Measurements from ENCODE around the gene SLC1A7. TPM values are rescaled to one million over a fixed set of nuclear protein-coding genes. Genes with fewer than 3 reads are reported as not detected.
A peak's percentile ranks its signal among the peaks of the same experiment; 100 is the strongest.

The SLC1A7 gene
- polyA plus RNA-seq, 1 experiment: 0.63 TPM

DNA sequence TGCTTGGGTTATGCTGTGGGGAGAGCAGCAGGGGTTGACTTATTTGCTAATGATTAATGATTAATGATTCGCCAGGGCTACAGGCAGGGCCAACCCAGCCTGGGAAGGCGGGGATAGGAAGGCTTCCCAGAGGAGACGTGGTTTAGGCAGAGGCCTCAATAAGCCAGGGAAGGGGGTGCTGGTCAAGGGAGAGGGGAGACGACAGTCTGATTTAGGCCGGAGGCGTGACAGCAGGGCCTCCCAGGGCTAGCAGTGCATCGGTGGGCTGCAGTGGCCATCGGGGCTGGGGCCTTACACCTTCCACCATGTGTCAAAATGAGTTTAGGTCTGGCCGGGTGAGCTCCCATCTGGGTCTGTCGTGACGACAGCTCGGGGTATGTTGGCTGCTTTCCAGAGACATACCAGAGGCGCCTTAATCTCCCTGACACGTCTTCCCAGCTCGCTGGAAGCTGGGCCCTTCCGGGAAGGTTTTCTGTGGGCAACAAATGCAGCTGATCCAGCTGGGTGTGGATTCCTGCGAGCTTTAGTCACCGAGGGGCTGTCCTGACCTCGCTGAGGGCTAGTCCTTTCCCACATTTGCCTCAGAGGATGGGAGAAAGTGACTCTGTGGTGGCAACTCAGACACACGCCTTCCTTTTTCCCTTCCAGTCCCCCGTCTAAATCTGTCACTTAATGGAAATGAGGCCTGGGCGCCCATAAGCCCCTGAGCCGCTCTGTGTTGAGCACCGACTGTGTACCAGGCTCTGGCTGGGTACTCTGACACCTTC is 3.7 kb upstream of the SLC1A7 start:
- TF ChIP-seq, protein P1, sequence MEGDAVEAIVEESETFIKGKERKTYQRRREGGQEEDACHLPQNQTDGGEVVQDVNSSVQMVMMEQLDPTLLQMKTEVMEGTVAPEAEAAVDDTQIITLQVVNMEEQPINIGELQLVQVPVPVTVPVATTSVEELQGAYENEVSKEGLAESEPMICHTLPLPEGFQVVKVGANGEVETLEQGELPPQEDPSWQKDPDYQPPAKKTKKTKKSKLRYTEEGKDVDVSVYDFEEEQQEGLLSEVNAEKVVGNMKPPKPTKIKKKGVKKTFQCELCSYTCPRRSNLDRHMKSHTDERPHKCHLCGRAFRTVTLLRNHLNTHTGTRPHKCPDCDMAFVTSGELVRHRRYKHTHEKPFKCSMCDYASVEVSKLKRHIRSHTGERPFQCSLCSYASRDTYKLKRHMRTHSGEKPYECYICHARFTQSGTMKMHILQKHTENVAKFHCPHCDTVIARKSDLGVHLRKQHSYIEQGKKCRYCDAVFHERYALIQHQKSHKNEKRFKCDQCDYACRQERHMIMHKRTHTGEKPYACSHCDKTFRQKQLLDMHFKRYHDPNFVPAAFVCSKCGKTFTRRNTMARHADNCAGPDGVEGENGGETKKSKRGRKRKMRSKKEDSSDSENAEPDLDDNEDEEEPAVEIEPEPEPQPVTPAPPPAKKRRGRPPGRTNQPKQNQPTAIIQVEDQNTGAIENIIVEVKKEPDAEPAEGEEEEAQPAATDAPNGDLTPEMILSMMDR (IDR thresholded peaks at IDR 0.05; ENCODE audit: insufficient read depth, low read depth, low read length): no peak
- Histone ChIP-seq H3K36me3 (ENCODE audit: control insufficient read depth, insufficient read depth, low read length) (no peaks in the 10 kb centered on the region), H3K27me3 (ENCODE audit: control insufficient read depth, insufficient read depth, low read length) (no peaks in the 10 kb centered on the region), H3K4me3 (ENCODE audit: low read depth, low read length) (no peak overlapping the region)
- peak; percentile 98 for DNase-seq (ENCODE audit: low read depth)
- CTCF ChIA-PET: interaction anchor here (0.8 to 2.2 kb wide), 4 partner anchors 15 to 40 kb away, joined by 3 to 6 read pairs (median 4); no protein-coding TSS in a partner anchor
- POLR2A ChIA-PET: no interaction called here

DNA sequence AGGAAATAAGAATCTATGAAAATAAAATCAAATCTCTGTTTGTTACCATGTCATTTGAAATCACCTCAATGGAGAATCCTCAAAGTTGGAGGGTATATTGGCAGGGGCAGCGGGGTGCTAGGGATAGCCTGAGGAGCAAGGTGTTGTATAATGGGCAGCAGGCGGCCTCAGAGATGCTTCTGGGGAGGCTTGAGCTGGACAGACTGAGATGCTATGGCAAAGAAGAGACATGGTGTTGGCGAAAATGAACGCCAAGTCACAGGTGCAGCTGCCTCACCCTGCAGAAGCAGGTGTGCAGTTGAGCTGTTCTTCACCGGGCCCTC is 3.1 kb upstream of the SLC1A7 start:
- no peak overlapping the region for H3K4me3 ChIP-seq (ENCODE audit: low read depth, low read length)
- H3K36me3 ChIP-seq (ENCODE audit: control insufficient read depth, insufficient read depth, low read length): no peaks in the 10 kb centered on the region
- TF ChIP-seq, protein P1 (IDR thresholded peaks at IDR 0.05; ENCODE audit: insufficient read depth, low read depth, low read length): no peak
- CTCF ChIA-PET: interaction anchor here (0.8 to 2.2 kb wide), 4 partner anchors 16 to 40 kb away, joined by 3 to 6 read pairs (median 4); no protein-coding TSS in a partner anchor
- POLR2A ChIA-PET: no interaction called here
- DNase-seq (ENCODE audit: low read depth): no peak
- no peaks in the 10 kb centered on the region for H3K27me3 ChIP-seq (ENCODE audit: control insufficient read depth, insufficient read depth, low read length)

DNA sequence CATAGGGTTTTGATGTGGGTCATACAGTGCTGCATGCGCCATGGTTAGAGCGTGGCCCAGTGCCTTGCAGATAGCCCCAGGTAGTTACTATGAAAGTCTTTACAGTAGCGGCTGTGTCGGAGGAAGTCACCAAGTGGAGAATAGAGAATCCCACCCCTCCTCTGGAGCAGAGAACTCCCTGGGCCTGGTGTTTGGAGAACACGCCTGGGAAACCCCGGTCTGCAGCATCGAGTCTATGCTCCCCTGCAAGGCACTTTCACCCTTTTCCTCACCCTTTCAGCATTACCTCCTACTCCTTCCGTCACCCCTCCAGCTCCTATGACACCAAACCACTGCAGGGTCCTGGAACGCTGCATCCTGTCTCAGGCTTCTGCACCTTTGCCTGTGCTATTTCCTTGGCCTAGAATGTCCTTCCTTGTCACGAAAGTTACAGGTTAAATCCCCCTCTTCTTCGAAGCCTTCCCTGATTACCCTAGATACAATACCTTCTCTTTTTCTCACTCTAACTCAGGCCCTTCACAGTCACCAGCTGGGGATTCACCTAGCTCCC is 2.7 kb upstream of the SLC1A7 start:
- DNase-seq (ENCODE audit: low read depth): no peak
- Histone ChIP-seq H3K4me3 (ENCODE audit: low read depth, low read length) (no peak overlapping the region), H3K36me3 (ENCODE audit: control insufficient read depth, insufficient read depth, low read length) (no peaks in the 10 kb centered on the region), H3K27me3 (ENCODE audit: control insufficient read depth, insufficient read depth, low read length) (no peaks in the 10 kb centered on the region)
- ChIA-PET POLR2A (no interaction called here), CTCF (interaction anchor here (1.4 to 2.2 kb wide), 3 partner anchors 16 to 41 kb away, joined by 4 to 6 read pairs (median 5); no protein-coding TSS in a partner anchor)
- TF ChIP-seq, protein P1 (IDR thresholded peaks at IDR 0.05; ENCODE audit: insufficient read depth, low read depth, low read length): no peak

DNA sequence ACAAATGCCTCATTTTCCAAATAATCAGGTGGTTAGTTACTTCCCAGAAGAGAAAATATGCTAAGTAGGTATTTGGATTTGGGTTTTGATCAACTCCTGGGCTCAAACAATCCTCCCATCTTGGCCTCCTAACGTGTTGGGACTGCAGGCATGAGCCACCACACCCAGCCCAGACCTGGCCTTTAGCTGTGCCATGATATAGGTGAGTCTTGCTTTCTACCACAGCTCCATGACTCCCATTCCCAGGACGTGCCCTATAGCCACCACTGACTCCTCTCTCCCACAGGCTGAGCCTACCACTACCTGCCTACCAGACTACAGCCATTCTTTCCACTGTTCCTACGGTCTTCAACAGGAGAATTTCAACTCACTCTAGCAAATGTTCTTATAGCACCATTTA is 1.8 kb upstream of the SLC1A7 start:
- Histone ChIP-seq H3K36me3 (ENCODE audit: control insufficient read depth, insufficient read depth, low read length) (no peaks in the 10 kb centered on the region), H3K27me3 (ENCODE audit: control insufficient read depth, insufficient read depth, low read length) (no peaks in the 10 kb centered on the region), H3K4me3 (ENCODE audit: low read depth, low read length) (no peak overlapping the region)
- no peak for DNase-seq (ENCODE audit: low read depth)
- POLR2A ChIA-PET: no interaction called here
- CTCF ChIA-PET: interaction anchor here (0.6 to 2.0 kb wide), 3 partner anchors 29 to 40 kb away, joined by 3 to 5 read pairs (median 4); no protein-coding TSS in a partner anchor
- TF ChIP-seq, protein P1 (IDR thresholded peaks at IDR 0.05; ENCODE audit: insufficient read depth, low read depth, low read length): no peak

DNA sequence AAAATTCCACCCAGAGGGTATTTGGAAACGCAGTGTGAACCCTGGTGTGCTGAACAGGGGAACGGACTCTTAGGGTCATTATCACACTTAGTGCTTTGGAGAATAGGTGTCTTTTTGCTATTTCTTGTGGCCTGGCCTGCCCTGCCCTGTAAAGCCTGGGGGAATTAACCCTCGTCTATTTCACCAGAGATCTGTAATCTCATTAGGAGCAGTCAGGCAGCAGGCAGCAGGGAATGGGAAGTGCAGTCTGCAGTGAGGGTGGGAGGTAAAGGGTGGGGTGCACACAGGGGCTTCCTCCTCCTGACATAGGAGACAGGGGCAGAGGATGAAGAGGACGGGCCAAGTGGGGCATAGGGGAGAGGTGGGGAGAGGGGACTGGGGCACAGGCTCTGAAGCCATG is 1.1 kb upstream of the SLC1A7 start:
- POLR2A ChIA-PET: no interaction called here
- DNase-seq (ENCODE audit: low read depth): no peak
- Histone ChIP-seq H3K27me3 (ENCODE audit: control insufficient read depth, insufficient read depth, low read length) (no peaks in the 10 kb centered on the region), H3K36me3 (ENCODE audit: control insufficient read depth, insufficient read depth, low read length) (no peaks in the 10 kb centered on the region), H3K4me3 (ENCODE audit: low read depth, low read length) (no peak overlapping the region)
- TF ChIP-seq, protein P1 (IDR thresholded peaks at IDR 0.05; ENCODE audit: insufficient read depth, low read depth, low read length): no peak
- CTCF ChIA-PET: interaction anchor here (0.6 to 1.1 kb wide), 5 partner anchors 22 to 156 kb away, joined by 3 to 4 read pairs (median 3); no protein-coding TSS in a partner anchor

Data from BJ (cell line).